GM18520 (cell line): ENCODE data around the gene CACHD1.

Experiments
- ATAC-seq: cut with Tn5 transposase; IDR thresholded peaks from one replicate; pipeline ENCODE4 v1.9.1; 2021; ENCODE audit not compliant: unreplicated experiment

The CACHD1 gene

GRCh38 chr1:64650411-64650810 lies 180.5 kb downstream of the CACHD1 start:
- no peak for ATAC-seq

- no peak for ATAC-seq
These were observed 181.9 kb downstream of the CACHD1 start for GRCh38 chr1:64651841-64652240.

- ATAC-seq = no peak
These were observed 183.5 kb downstream of the CACHD1 start for GRCh38 chr1:64653466-64653865.

- no peak for ATAC-seq
These were observed 184.8 kb downstream of the CACHD1 start for GRCh38 chr1:64654519-64655341.

GRCh38 chr1:64655861-64656260 lies 185.9 kb downstream of the CACHD1 start:
- ATAC-seq = no peak

GRCh38 chr1:64659478-64660138 lies 189.7 kb downstream of the CACHD1 start:
- no peak for ATAC-seq

- no peak for ATAC-seq
These were observed 193.7 kb downstream of the CACHD1 start for GRCh38 chr1:64663668-64664067.

GRCh38 chr1:64664299-64664698 lies 194.4 kb downstream of the CACHD1 start:
- no peak for ATAC-seq

GRCh38 chr1:64669098-64669675 lies 199.3 kb downstream of the CACHD1 start:
- ATAC-seq = no peak

- ATAC-seq = no peak
These were observed 205.9 kb downstream of the CACHD1 start for GRCh38 chr1:64675718-64676345.

GRCh38 chr1:64676386-64676785 lies 206.5 kb downstream of the CACHD1 start:
- no peak for ATAC-seq

GRCh38 chr1:64677532-64677931 lies 207.6 kb downstream of the CACHD1 start:
- ATAC-seq = no peak

- ATAC-seq = no peak
These were observed 208.4 kb downstream of the CACHD1 start for GRCh38 chr1:64678366-64678765.

GRCh38 chr1:64679177-64679576 lies 209.2 kb downstream of the CACHD1 start:
- ATAC-seq = no peak

- ATAC-seq = no peak
These were observed 210.7 kb downstream of the CACHD1 start for GRCh38 chr1:64680599-64680998.

- no peak for ATAC-seq
These were observed 211.1 kb downstream of the CACHD1 start for GRCh38 chr1:64681043-64681442.

GRCh38 chr1:64683419-64683818 lies 213.5 kb downstream of the CACHD1 start:
- ATAC-seq = no peak

- ATAC-seq = no peak
These were observed 215.3 kb downstream of the CACHD1 start for GRCh38 chr1:64685217-64685616.

- ATAC-seq = no peak
These were observed 215.9 kb downstream of the CACHD1 start for GRCh38 chr1:64685765-64686341.

GRCh38 chr1:64686828-64687724 lies 217.1 kb downstream of the CACHD1 start:
- ATAC-seq = no peak
